ENCODE measurements around the gene EEFSEC.

DNA sequence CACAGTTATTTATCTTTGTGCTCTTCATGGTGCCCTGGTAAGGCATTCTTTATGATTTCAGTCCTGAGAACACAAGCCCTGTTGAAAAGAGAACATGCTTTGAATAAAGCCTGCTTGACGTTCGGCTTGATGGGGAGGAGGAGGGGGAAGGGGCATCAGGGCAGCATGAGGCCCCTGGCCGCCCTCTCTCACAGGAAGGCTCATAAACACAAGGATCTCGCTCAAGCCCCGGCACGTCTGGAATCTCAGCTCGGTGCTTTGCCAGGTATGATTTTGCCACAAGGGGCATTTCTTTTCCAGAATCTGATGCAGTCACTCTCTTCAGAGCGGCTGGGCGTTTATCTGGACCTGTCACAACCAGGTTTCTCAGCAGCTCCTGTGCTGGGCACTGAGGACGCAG, 184.0 kb downstream of the EEFSEC start:
- TF ChIP-seq CTCF (IDR thresholded peaks at IDR 0.05; ENCODE audit: low read length) (no peak), EZH2 (optimal IDR thresholded peaks at IDR 0.05; ENCODE audit: low read depth, low read length) (no peak)

All from MM.1S (cell line).